H1 (cell line): ENCODE data around the gene ARHGAP24. TPM values are rescaled to one million over a fixed set of nuclear protein-coding genes. Genes with fewer than 3 reads are reported as not detected.

Experiments used
- CHD1 ChIP-seq: IDR thresholded peaks from 2 replicates; pipeline ENCODE4 v1.6.1; 2012; ENCODE audit warnings: low read depth, low read length, improper control_type of control experiment
- FOSL1 ChIP-seq: IDR thresholded peaks from 2 replicates; pipeline ENCODE4 v1.6.1; 2011; ENCODE audit warnings: mild to moderate bottlenecking, low read depth, low read length, moderate library complexity; ENCODE audit not compliant: insufficient read depth
- GTF2F1 ChIP-seq: IDR thresholded peaks from 2 replicates; pipeline ENCODE4 v1.6.1; 2012; ENCODE audit warnings: low read depth, low read length, improper control_type of control experiment, borderline replicate concordance
- HDAC2 ChIP-seq, 2 experiments: fragments of 300-600 bp in 1 of 2; sonication (generic) in 1 of 2; IDR thresholded peaks; 2 replicates each; pipeline ENCODE4 v1.6.1; 2011 to 2012; ENCODE audit warnings: low read depth in 2 of 2, low read length in 2 of 2, mild to moderate bottlenecking in 2 of 2, moderate library complexity in 2 of 2, borderline replicate concordance in 1 of 2, inconsistent platforms in 1 of 2
- KDM4A ChIP-seq: IDR thresholded peaks from one replicate; pipeline ENCODE4 v1.7.1; 2012; ENCODE audit warnings: low read depth, mild to moderate bottlenecking, moderate library complexity, low read length, inconsistent platforms; ENCODE audit not compliant: severe bottlenecking
- NANOG ChIP-seq: IDR thresholded peaks from 2 replicates; pipeline ENCODE4 v1.6.1; 2011; ENCODE audit warnings: low read length, low read depth, mild to moderate bottlenecking, inconsistent platforms; ENCODE audit not compliant: insufficient read depth, poor library complexity, severe bottlenecking
- PHF8 ChIP-seq: fragments of 200-600 bp; sonication (generic); conservative IDR thresholded peaks from 2 replicates; pipeline ENCODE4 v1.7.1; 2012; ENCODE audit warnings: low read depth, mild to moderate bottlenecking, inconsistent platforms, low read length, moderate library complexity
- polyA plus RNA-seq, 7 experiments: library from polyadenylated mRNA; depleted of rRNA in 3 of 7; stranded (reverse) in 5 of 7; unstranded in 2 of 7; fragments of >200 nt in 5 of 7; fragments of 200-250 nt in 2 of 7; gene quantifications; 1 replicate in 5 of 7; 2 replicates in 1 of 7; 4 replicates in 1 of 7; pipeline versions ENCODE4 v1.2.1 to v1.2.3, GENCODE V29; 2011 to 2013; ENCODE audit warnings: missing spikeins in 2 of 7, mixed read lengths in 2 of 7
- total RNA-seq: library from RNA; stranded (reverse); fragmentation: NEBNext Ultra II Directional; extraction: Animal tissue kit (Norgen Biotek cat#: 25700); gene quantifications from 2 replicates; pipeline ENCODE4 v1.2.1, GENCODE V29; 2021
- TF ChIP-seq, protein P1 (sequence below): fragments of 300-600 bp; sonication (generic); IDR thresholded peaks from 2 replicates; pipeline ENCODE4 v1.7.1; 2012; ENCODE audit warnings: low read length, moderate library complexity, mild to moderate bottlenecking, inconsistent platforms; ENCODE audit not compliant: insufficient replicate concordance
- TF ChIP-seq, protein P2 (sequence below): IDR thresholded peaks from 2 replicates; pipeline ENCODE4 v1.6.1; 2011; ENCODE audit warnings: low read length, improper control_type of control experiment
- TF ChIP-seq, protein P3 (sequence below): IDR thresholded peaks from 2 replicates; pipeline ENCODE4 v1.6.1; 2012; ENCODE audit warnings: inconsistent platforms

Gene ARHGAP24
- total and polyA plus RNA-seq, 2 of the 8 experiments (the other 6 are each of a cell fraction or from before 2014, with no cell fraction given), result 0.08 to 0.50 TPM

DNA sequence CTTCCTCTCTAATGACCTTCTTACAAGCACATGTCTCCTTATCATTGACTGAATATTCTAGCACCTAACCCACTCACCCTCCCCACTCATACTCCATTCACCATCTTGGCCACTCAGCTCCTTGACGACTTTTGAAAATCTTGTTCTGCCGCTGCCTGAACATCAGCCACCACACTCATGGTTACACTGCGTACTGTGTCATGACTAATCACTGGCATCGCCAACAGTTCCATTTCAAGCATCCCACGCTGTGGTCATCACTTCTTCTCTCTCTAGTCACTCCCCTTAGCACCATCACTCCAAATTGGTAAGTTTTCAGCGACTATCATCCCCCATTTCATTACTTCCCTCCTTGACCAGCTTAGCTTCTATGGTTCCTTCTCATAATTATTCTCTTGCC lies 532.1 kb downstream of the ARHGAP24 start (continued):
- TF ChIP-seq, protein P1, sequence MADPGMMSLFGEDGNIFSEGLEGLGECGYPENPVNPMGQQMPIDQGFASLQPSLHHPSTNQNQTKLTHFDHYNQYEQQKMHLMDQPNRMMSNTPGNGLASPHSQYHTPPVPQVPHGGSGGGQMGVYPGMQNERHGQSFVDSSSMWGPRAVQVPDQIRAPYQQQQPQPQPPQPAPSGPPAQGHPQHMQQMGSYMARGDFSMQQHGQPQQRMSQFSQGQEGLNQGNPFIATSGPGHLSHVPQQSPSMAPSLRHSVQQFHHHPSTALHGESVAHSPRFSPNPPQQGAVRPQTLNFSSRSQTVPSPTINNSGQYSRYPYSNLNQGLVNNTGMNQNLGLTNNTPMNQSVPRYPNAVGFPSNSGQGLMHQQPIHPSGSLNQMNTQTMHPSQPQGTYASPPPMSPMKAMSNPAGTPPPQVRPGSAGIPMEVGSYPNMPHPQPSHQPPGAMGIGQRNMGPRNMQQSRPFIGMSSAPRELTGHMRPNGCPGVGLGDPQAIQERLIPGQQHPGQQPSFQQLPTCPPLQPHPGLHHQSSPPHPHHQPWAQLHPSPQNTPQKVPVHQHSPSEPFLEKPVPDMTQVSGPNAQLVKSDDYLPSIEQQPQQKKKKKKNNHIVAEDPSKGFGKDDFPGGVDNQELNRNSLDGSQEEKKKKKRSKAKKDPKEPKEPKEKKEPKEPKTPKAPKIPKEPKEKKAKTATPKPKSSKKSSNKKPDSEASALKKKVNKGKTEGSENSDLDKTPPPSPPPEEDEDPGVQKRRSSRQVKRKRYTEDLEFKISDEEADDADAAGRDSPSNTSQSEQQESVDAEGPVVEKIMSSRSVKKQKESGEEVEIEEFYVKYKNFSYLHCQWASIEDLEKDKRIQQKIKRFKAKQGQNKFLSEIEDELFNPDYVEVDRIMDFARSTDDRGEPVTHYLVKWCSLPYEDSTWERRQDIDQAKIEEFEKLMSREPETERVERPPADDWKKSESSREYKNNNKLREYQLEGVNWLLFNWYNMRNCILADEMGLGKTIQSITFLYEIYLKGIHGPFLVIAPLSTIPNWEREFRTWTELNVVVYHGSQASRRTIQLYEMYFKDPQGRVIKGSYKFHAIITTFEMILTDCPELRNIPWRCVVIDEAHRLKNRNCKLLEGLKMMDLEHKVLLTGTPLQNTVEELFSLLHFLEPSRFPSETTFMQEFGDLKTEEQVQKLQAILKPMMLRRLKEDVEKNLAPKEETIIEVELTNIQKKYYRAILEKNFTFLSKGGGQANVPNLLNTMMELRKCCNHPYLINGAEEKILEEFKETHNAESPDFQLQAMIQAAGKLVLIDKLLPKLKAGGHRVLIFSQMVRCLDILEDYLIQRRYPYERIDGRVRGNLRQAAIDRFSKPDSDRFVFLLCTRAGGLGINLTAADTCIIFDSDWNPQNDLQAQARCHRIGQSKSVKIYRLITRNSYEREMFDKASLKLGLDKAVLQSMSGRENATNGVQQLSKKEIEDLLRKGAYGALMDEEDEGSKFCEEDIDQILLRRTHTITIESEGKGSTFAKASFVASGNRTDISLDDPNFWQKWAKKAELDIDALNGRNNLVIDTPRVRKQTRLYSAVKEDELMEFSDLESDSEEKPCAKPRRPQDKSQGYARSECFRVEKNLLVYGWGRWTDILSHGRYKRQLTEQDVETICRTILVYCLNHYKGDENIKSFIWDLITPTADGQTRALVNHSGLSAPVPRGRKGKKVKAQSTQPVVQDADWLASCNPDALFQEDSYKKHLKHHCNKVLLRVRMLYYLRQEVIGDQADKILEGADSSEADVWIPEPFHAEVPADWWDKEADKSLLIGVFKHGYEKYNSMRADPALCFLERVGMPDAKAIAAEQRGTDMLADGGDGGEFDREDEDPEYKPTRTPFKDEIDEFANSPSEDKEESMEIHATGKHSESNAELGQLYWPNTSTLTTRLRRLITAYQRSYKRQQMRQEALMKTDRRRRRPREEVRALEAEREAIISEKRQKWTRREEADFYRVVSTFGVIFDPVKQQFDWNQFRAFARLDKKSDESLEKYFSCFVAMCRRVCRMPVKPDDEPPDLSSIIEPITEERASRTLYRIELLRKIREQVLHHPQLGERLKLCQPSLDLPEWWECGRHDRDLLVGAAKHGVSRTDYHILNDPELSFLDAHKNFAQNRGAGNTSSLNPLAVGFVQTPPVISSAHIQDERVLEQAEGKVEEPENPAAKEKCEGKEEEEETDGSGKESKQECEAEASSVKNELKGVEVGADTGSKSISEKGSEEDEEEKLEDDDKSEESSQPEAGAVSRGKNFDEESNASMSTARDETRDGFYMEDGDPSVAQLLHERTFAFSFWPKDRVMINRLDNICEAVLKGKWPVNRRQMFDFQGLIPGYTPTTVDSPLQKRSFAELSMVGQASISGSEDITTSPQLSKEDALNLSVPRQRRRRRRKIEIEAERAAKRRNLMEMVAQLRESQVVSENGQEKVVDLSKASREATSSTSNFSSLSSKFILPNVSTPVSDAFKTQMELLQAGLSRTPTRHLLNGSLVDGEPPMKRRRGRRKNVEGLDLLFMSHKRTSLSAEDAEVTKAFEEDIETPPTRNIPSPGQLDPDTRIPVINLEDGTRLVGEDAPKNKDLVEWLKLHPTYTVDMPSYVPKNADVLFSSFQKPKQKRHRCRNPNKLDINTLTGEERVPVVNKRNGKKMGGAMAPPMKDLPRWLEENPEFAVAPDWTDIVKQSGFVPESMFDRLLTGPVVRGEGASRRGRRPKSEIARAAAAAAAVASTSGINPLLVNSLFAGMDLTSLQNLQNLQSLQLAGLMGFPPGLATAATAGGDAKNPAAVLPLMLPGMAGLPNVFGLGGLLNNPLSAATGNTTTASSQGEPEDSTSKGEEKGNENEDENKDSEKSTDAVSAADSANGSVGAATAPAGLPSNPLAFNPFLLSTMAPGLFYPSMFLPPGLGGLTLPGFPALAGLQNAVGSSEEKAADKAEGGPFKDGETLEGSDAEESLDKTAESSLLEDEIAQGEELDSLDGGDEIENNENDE, result no peak
- TF ChIP-seq, protein P2, sequence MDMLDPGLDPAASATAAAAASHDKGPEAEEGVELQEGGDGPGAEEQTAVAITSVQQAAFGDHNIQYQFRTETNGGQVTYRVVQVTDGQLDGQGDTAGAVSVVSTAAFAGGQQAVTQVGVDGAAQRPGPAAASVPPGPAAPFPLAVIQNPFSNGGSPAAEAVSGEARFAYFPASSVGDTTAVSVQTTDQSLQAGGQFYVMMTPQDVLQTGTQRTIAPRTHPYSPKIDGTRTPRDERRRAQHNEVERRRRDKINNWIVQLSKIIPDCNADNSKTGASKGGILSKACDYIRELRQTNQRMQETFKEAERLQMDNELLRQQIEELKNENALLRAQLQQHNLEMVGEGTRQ, result no peak
- TF ChIP-seq, protein P3, sequence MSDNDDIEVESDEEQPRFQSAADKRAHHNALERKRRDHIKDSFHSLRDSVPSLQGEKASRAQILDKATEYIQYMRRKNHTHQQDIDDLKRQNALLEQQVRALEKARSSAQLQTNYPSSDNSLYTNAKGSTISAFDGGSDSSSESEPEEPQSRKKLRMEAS, result no peak
- TF ChIP-seq KDM4A (no peak), GTF2F1 (no peak), FOSL1 (no peak), HDAC2 (IDR thresholded peaks at IDR 0.05; ENCODE audit: borderline replicate concordance in 1 of 2, low read depth in 2 of 2, low read length in 2 of 2) (no peak), NANOG (no peak), CHD1 (no peak), PHF8 (no peak)
